Urinary bladder (tissue), 4 donors: ENCODE measurements around the gene RBM33. TPM values are rescaled to one million over a fixed set of nuclear protein-coding genes. Genes with fewer than 3 reads are reported as not detected.

ENCODE experiments used
- DNase-seq: peaks from one replicate; pipeline ENCODE4 v3.0.0-alpha.2; 2015; ENCODE audit errors: extremely low spot score
- H3K27ac ChIP-seq: one replicate; pipeline ENCODE4 v1.5.1; 2013; ENCODE audit warnings: low read depth, mild to moderate bottlenecking, moderate library complexity
- H3K36me3 ChIP-seq: one replicate; pipeline ENCODE4 v1.6.1; 2013; ENCODE audit warnings: mild to moderate bottlenecking, moderate library complexity; ENCODE audit not compliant: insufficient read depth
- H3K4me1 ChIP-seq: one replicate; pipeline ENCODE4 v1.6.1; 2013; ENCODE audit warnings: mild to moderate bottlenecking, moderate library complexity; ENCODE audit not compliant: insufficient read depth
- H3K4me3 ChIP-seq: one replicate; pipeline ENCODE4 v1.5.1; 2013; ENCODE audit warnings: low read depth, low read length
- WGBS: extraction: QIAGEN DNeasy Blood & Tissue Kit; methylation state at CpG from one replicate; pipeline ENCODE4 v1.1.7; 2013; 5-methylcytosine and 5-hydroxymethylcytosine counted together
- polyA plus RNA-seq: library from polyadenylated mRNA; stranded (reverse); fragments of 200-250 nt; gene quantifications from one replicate; pipeline ENCODE4 v1.2.3, GENCODE V29; 2013
- total RNA-seq: library from RNA; depleted of rRNA; stranded (reverse); fragments of >200 nt; gene quantifications from one replicate; pipeline ENCODE4 v1.2.3, GENCODE V29; 2014
- donor health status: healthy with polysubstance abuse.
- donor health status: healthy.

RBM33 gene
- total and polyA plus RNA-seq, 2 donors = 15.6 to 49.2 TPM

- 88% methylated on average over 5 of the region's 5 CpGs for WGBS
- Histone ChIP-seq H3K4me3 (no peak overlapping the region), H3K36me3 (no peaks in the 10 kb centered on the region), H3K27ac (no peak overlapping the region), H3K4me1 (no peaks in the 10 kb centered on the region)
- no peak for DNase-seq
These were observed 52.3 kb downstream of the RBM33 start for GRCh38 chr7:155696747-155697146.

GRCh38 chr7:155698633-155699032 is 54.2 kb downstream of the RBM33 start:
- no peak for DNase-seq
- H3K4me1 ChIP-seq = no peaks in the 10 kb centered on the region

DNA sequence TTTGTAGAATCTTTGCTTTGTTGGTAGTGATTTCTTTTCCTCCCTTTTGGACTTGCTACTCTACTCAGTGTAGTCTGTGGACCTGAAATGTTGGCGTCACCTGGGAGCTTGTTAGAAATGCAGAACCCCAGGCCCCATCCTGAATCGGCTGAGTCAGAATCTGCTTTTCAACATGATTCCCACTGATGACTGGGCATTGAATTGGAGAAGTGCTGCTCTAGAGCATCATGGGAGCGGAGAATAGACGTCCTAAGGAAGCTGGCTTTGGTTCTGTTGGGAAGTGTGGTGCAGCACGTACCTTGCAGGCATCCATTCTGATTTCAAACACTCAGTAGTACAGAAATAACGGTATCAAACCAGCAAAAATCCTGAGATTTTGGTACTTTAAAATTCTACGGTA is 54.7 kb downstream of the RBM33 start:
- no peak overlapping the region for H3K27ac ChIP-seq
- peaks cover 3% of the 10 kb centered on the region for H3K36me3 ChIP-seq
- H3K4me1 ChIP-seq = no peaks in the 10 kb centered on the region
- WGBS = 92% methylated on average over 7 of the region's 7 CpGs
- DNase-seq = no peak
- H3K4me3 ChIP-seq = no peak overlapping the region

More at GRCh38 chr7:155698633-155699032, 54.2 kb downstream of the RBM33 start:
- Histone ChIP-seq H3K27ac (no peak overlapping the region), H3K4me3 (no peak overlapping the region), H3K36me3 (peaks cover 3% of the 10 kb centered on the region)
- 32% methylated on average over 1 of the region's 1 CpG for WGBS

GRCh38 chr7:155700847-155701246 is 56.4 kb downstream of the RBM33 start:
- Histone ChIP-seq H3K4me1 (no peaks in the 10 kb centered on the region), H3K27ac (no peak overlapping the region), H3K4me3 (no peak overlapping the region), H3K36me3 (peaks cover 3% of the 10 kb centered on the region)
- 98% methylated on average over 6 of the region's 6 CpGs for WGBS
- no peak for DNase-seq

GRCh38 chr7:155701972-155702544 is 57.6 kb downstream of the RBM33 start:
- H3K4me1 ChIP-seq = no peaks in the 10 kb centered on the region
- 96% methylated on average over 3 of the region's 3 CpGs for WGBS
- no peak for DNase-seq
- H3K27ac ChIP-seq = no peak overlapping the region
- peaks cover 3% of the 10 kb centered on the region for H3K36me3 ChIP-seq
- H3K4me3 ChIP-seq = no peak overlapping the region

- H3K27ac ChIP-seq = no peak overlapping the region
- no peak for DNase-seq
- WGBS = 83% methylated on average over 1 of the region's 1 CpG
- H3K36me3 ChIP-seq = peaks cover 3% of the 10 kb centered on the region
- no peaks in the 10 kb centered on the region for H3K4me1 ChIP-seq
- H3K4me3 ChIP-seq = no peak overlapping the region
These were observed 58.2 kb downstream of the RBM33 start for GRCh38 chr7:155702616-155703015.

DNA sequence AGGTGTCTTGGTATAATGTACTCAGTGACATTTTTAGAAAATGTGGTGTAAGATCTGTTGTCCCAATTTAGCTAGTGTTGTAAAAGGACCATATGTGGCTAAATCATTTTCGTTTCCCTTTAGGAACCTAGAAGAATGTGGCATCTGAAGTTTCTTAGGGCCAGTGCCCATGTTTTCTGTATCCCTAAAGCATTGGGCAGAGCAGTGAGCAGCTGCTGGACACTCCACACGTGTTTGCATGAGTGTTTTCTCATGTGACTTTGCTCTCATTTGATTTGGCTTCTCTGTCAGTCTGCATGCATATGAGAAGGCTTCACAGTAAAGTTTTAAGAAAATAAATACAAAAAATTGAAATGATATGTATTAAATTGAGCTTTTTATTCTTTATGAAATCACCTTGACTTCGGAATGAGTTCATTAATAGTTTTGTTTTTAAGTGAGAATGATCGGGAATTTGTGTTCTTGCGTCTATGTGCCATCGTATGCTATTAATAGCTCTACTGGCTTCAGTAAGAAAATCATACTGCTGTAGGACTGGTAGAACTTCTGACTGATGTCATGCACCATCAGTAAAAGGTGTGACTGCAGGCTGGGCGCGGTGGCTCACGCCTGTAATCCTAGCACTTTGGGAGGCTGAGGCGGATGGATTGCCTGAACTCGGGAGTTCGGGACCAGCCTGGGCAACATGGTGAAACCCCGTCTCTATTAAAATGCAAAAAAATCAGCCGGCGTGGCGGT is 61.3 kb downstream of the RBM33 start:
- H3K36me3 ChIP-seq = peaks cover 3% of the 10 kb centered on the region
- WGBS = 92% methylated on average over 16 of the region's 16 CpGs
- H3K4me3 ChIP-seq = no peak overlapping the region
- H3K4me1 ChIP-seq = no peaks in the 10 kb centered on the region
- no peak for DNase-seq
- no peak overlapping the region for H3K27ac ChIP-seq

GRCh38 chr7:155706376-155706775 is 61.9 kb downstream of the RBM33 start:
- no peaks in the 10 kb centered on the region for H3K4me1 ChIP-seq
- no peak overlapping the region for H3K4me3 ChIP-seq
- DNase-seq = no peak
- no peak overlapping the region for H3K27ac ChIP-seq
- H3K36me3 ChIP-seq = peaks cover 3% of the 10 kb centered on the region
- WGBS = 91% methylated on average over 10 of the region's 10 CpGs

GRCh38 chr7:155709453-155709852 is 65.0 kb downstream of the RBM33 start:
- Histone ChIP-seq H3K27ac (no peak overlapping the region), H3K36me3 (no peaks in the 10 kb centered on the region), H3K4me1 (no peaks in the 10 kb centered on the region), H3K4me3 (no peak overlapping the region)
- no peak for DNase-seq

DNA sequence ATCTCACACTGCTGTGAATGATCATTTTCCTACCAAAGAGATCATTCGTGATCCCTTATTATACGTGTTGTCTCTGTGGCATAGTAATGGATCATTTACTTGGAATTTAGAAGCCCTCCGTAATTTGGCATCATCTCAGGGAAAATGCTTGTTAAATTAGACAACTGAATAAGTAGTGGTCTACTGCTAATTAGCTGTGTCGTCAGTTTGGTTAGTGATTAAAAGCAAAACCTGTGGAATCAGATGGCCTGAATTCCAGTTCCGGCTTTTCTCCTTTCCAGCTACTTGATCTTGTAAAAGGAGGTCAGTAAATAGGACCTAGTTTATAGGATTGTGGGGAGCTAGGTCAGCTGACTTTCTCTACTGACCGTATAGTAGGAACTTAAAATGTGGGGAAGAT is 65.6 kb downstream of the RBM33 start:
- H3K4me1 ChIP-seq = no peaks in the 10 kb centered on the region
- no peak for DNase-seq
- H3K4me3 ChIP-seq = no peak overlapping the region
- no peaks in the 10 kb centered on the region for H3K36me3 ChIP-seq
- H3K27ac ChIP-seq = no peak overlapping the region
- WGBS = 82% methylated on average over 6 of the region's 6 CpGs

- no peaks in the 10 kb centered on the region for H3K4me1 ChIP-seq
- H3K27ac ChIP-seq = no peak overlapping the region
- H3K4me3 ChIP-seq = no peak overlapping the region
- no peaks in the 10 kb centered on the region for H3K36me3 ChIP-seq
- DNase-seq = no peak
- 85% methylated on average over 1 of the region's 1 CpG for WGBS
These were observed 66.1 kb downstream of the RBM33 start for GRCh38 chr7:155710530-155710929.

DNA sequence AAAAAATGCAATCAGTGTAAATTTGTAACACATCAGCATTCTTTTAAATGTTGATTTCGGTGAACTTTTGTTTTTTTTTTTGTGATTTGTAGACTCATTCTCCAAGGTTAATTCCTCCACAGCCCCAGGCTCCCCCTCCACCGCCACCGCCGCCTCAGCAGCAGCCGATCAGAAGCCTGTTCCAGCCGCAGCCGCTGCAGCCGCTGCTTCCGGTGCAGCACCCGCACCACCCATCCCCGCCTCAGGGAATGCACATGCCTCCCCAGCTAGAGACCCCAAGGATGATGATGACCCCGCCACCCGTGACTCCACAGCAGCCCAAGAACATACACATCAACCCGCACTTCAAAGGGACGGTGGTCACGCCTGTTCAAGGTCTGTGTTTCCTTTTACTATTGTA is 66.6 kb downstream of the RBM33 start:
- no peaks in the 10 kb centered on the region for H3K4me1 ChIP-seq
- H3K36me3 ChIP-seq = no peaks in the 10 kb centered on the region
- no peak overlapping the region for H3K27ac ChIP-seq
- no peak for DNase-seq
- 95% methylated on average over 16 of the region's 16 CpGs for WGBS
- H3K4me3 ChIP-seq = no peak overlapping the region

- Histone ChIP-seq H3K4me3 (no peak overlapping the region), H3K36me3 (no peaks in the 10 kb centered on the region), H3K4me1 (no peaks in the 10 kb centered on the region), H3K27ac (no peak overlapping the region)
- DNase-seq = no peak
- 81% methylated on average over 10 of the region's 10 CpGs for WGBS
These were observed 68.9 kb downstream of the RBM33 start for GRCh38 chr7:155713384-155713783.

- DNase-seq = no peak
- H3K4me1 ChIP-seq = no peaks in the 10 kb centered on the region
- WGBS = 85% methylated on average over 6 of the region's 6 CpGs
- H3K4me3 ChIP-seq = no peak overlapping the region
- no peak overlapping the region for H3K27ac ChIP-seq
- H3K36me3 ChIP-seq = no peaks in the 10 kb centered on the region
These were observed 70.2 kb downstream of the RBM33 start for GRCh38 chr7:155714702-155715101.
